GM12878 (cell line): Measurements from ENCODE around the gene CTNNA3. TPM values are rescaled to one million over a fixed set of nuclear protein-coding genes. Genes with fewer than 3 reads are reported as not detected.

Experiments used
- ATAC-seq: fragments of 200-7000 bp; cut with Tn5 transposase; 3 replicates; pipeline ENCODE4 v1.9.1; 2020; ENCODE audit warnings: mild to moderate bottlenecking, moderate library complexity
- BruUV-seq: library from RNA; stranded (reverse); fragments of 400-500 nt; replicated peaks from 2 replicates; lab custom pipeline; 2021; lab: Mats Ljungman, UMichigan
- CTCF ChIA-PET: fragments of 300-600 bp; sonication (Branson Sonifier 250); formaldehyde crosslinking; extraction: SDS; loops from one replicate; lab custom pipeline; 2021; ENCODE audit warnings: inconsistent platforms; lab: Yijun Ruan, JAX
- POLR2A ChIA-PET: fragments of 350-600 bp; formaldehyde crosslinking; extraction: SDS; loops from one replicate; lab custom pipeline; 2021; ENCODE audit warnings: inconsistent platforms; lab: Charles Lee
- RAD21 ChIA-PET: fragments of 300-600 bp; sonication (Branson Sonifier 250); formaldehyde crosslinking; loops from one replicate; lab custom pipeline; 2023; ENCODE audit warnings: antibody characterized with exemption; ENCODE audit not compliant: unreplicated experiment; lab: Charles Lee
- SMC1A ChIA-PET: fragments of 300-600 bp; sonication (Branson Sonifier 250); formaldehyde crosslinking; loops from one replicate; lab custom pipeline; 2023; ENCODE audit not compliant: unreplicated experiment, uncharacterized antibody; lab: Charles Lee
- DNase-seq: peaks from one replicate; pipeline ENCODE4 v3.0.0-alpha.2; 2011; ENCODE audit warnings: low read depth, low spot score
- FAIRE-seq: peaks from 3 replicates; lab custom pipeline; 2011; peaks lifted over from hg19 to GRCh38; lab: Jason Lieb, UNC
- H2AFZ ChIP-seq: 2 replicates; pipeline ENCODE4 v1.6.0; 2011; ENCODE audit warnings: low read depth, low read length, control low read depth; ENCODE audit not compliant: control insufficient read depth
- H3K27ac ChIP-seq: 2 replicates; pipeline ENCODE4 v1.5.1; 2011; ENCODE audit warnings: control low read depth; ENCODE audit not compliant: control insufficient read depth, insufficient read depth
- H3K27me3 ChIP-seq, 2 experiments: replicated peaks in 1 of 2; 2 replicates each; pipeline versions ENCODE4 v1.6.0 to v1.6.1; 2011; ENCODE audit warnings: low read length in 1 of 2; ENCODE audit not compliant: control insufficient read depth in 2 of 2, insufficient read depth in 2 of 2
- H3K36me3 ChIP-seq, 2 experiments: 2 replicates each; pipeline ENCODE4 v1.5.1; 2011; ENCODE audit warnings: low read length in 1 of 2; ENCODE audit not compliant: control insufficient read depth in 2 of 2, insufficient read depth in 2 of 2
- H3K4me1 ChIP-seq: 2 replicates; pipeline ENCODE4 v1.6.1; 2011; ENCODE audit warnings: mild to moderate bottlenecking, low read length, moderate library complexity, mixed read lengths; ENCODE audit not compliant: control insufficient read depth, insufficient read depth
- H3K4me2 ChIP-seq: 2 replicates; pipeline ENCODE4 v1.6.0; 2011; ENCODE audit warnings: control low read depth; ENCODE audit not compliant: control insufficient read depth, insufficient read depth
- H3K4me3 ChIP-seq: fragments of 200-600 bp; sonication (generic); 2 replicates; pipeline ENCODE4 v1.5.1; 2016
- H3K79me2 ChIP-seq: 2 replicates; pipeline ENCODE4 v1.6.0; 2011; ENCODE audit warnings: low read length; ENCODE audit not compliant: control insufficient read depth, insufficient read depth
- H3K9ac ChIP-seq: 2 replicates; pipeline ENCODE4 v1.8.0; 2011; ENCODE audit warnings: low read length, control low read depth, mixed read lengths; ENCODE audit not compliant: control insufficient read depth, insufficient read depth
- H3K9me3 ChIP-seq: replicated peaks from 3 replicates; pipeline ENCODE4 v1.5.1; 2011; ENCODE audit warnings: mild to moderate bottlenecking, low read length; ENCODE audit not compliant: control insufficient read depth, insufficient read depth
- H4K20me1 ChIP-seq: 2 replicates; pipeline ENCODE4 v1.6.0; 2011; ENCODE audit not compliant: control insufficient read depth, insufficient read depth
- CEBPZ ChIP-seq: fragments of 150-350 bp; IDR thresholded peaks from 2 replicates; pipeline ENCODE4 v1.6.1; 2016; ENCODE audit warnings: low read depth, low read length
- CHD2 ChIP-seq: IDR thresholded peaks from 2 replicates; pipeline ENCODE4 v1.6.1; 2011; ENCODE audit warnings: low read depth, low read length, improper control_type of control experiment, borderline replicate concordance
- ELK1 ChIP-seq: IDR thresholded peaks from 2 replicates; pipeline ENCODE4 v1.6.1; 2012; ENCODE audit warnings: low read depth, low read length, improper control_type of control experiment
- HDGF ChIP-seq: fragments of 450-650 bp; IDR thresholded peaks from 2 replicates; pipeline ENCODE4 v1.6.1; 2016; ENCODE audit warnings: antibody characterized with exemption
- WGBS: methylation state at CpG from one replicate; pipeline ENCODE4 v1.1.6; 2016; ENCODE audit warnings: low lambda C conversion rate; ENCODE audit not compliant: insufficient replicate concordance, insufficient coverage; ENCODE audit errors: missing lambda C conversion rate; 5-methylcytosine and 5-hydroxymethylcytosine counted together
- in situ Hi-C: fragments of 300-500 bp; cut with MboI; formaldehyde crosslinking; loops from 9 replicates; pipeline ENCODE4 v1.14.3; 2018; ENCODE audit warnings: mixed read lengths
- intact Hi-C: fragments of 100-400 bp; cut with micrococcal nuclease; formaldehyde crosslinking; loops from one replicate; pipeline ENCODE4 v1.14.2; 2022; ENCODE audit not compliant: unreplicated experiment
- polyA plus RNA-seq, 11 experiments: library from polyadenylated mRNA; depleted of rRNA in 4 of 11; unstranded in 6 of 11; stranded (reverse) in 5 of 11; fragments of >200 nt; fragmentation: Nextera tagmentation in 4 of 11; fragmentation: Illumina TruSeq in 1 of 11; extraction: Ambion mirVana in 4 of 11; extraction: Trizol in 1 of 11; gene quantifications; 1 replicate in 1 of 11; 2 replicates in 10 of 11; pipeline versions ENCODE4 v1.2.1 to v1.2.3, GENCODE V29; 2011 to 2016; ENCODE audit warnings: inconsistent platforms in 2 of 11, missing spikeins in 2 of 11, low read depth in 1 of 11
- total RNA-seq, 4 experiments: library from RNA; depleted of rRNA in 3 of 4; stranded (reverse); fragments of >200 nt in 3 of 4; fragmentation: Illumina TruSeq in 1 of 4; extraction: Trizol in 1 of 4; gene quantifications; 2 replicates each; pipeline versions ENCODE4 v1.2.1 to v1.2.3, GENCODE V29; 2013 to 2021

The CTNNA3 gene
- total and polyA plus RNA-seq, 10 of the 15 experiments (the other 5 are each of a cell fraction or from before 2014, with no cell fraction given), result under 0.01 to 4.5 (median 0.22) TPM; not detected in 2

- H3K4me1 ChIP-seq, result no peaks in the 10 kb centered on the region
- in situ Hi-C loops, result no loop called here
- TF ChIP-seq CEBPZ, result no peak
- no peaks in the 10 kb centered on the region for H4K20me1 ChIP-seq
- BruUV-seq, result no TSS peak
- no peak overlapping the region for H3K9ac ChIP-seq
- ChIA-PET SMC1A (interaction anchor here (0.9 to 1.8 kb wide), 5 partner anchors 9 to 705 kb away, joined by 3 to 5 read pairs (median 3); no protein-coding TSS in a partner anchor), RAD21 (interaction anchor here (1.2 to 1.5 kb wide), 2 partner anchors 10 to 49 kb away, joined by 4 read pairs; no protein-coding TSS in a partner anchor), CTCF (interaction anchor here (2.0 kb wide), 1 partner anchor 9 kb away, joined by 10 read pairs; no protein-coding TSS in a partner anchor), POLR2A (interaction anchor here (1.2 kb wide), 1 partner anchor 10 kb away, joined by 6 read pairs; no protein-coding TSS in a partner anchor)
- no peaks in the 10 kb centered on the region for H3K36me3 ChIP-seq
- H3K4me3 ChIP-seq, result no peak overlapping the region
- DNase-seq, result no peak
- H2AFZ ChIP-seq, result no peak overlapping the region
- no peak for FAIRE-seq
- no peak overlapping the region for H3K27ac ChIP-seq
- no peak overlapping the region for H3K4me2 ChIP-seq
- ATAC-seq, result no peak
- no peaks in the 10 kb centered on the region for H3K27me3 ChIP-seq
- WGBS, result 0% methylated on average over 2 of the region's 2 CpGs
- H3K79me2 ChIP-seq, result no peaks in the 10 kb centered on the region
- intact Hi-C loops, result no loop called here
- H3K9me3 ChIP-seq, result no peaks in the 10 kb centered on the region
Measured at GRCh38 chr10:66813122-66813521, 882.9 kb downstream of the CTNNA3 start.

- ChIA-PET POLR2A (interaction anchor here (1.1 kb wide), 1 partner anchor 23 kb away, joined by 3 read pairs; no protein-coding TSS in a partner anchor), SMC1A (interaction anchor here (0.6 to 1.2 kb wide), 2 partner anchors 15 to 24 kb away, joined by 3 read pairs; no protein-coding TSS in a partner anchor), CTCF (no interaction called here), RAD21 (interaction anchor here (0.7 kb wide), 1 partner anchor 972 kb away, joined by 3 read pairs; no protein-coding TSS in a partner anchor)
- H3K4me1 ChIP-seq, result no peaks in the 10 kb centered on the region
- no peaks in the 10 kb centered on the region for H3K27me3 ChIP-seq
- in situ Hi-C loops (no loop called here), intact Hi-C loops (no loop called here)
- no peaks in the 10 kb centered on the region for H3K9me3 ChIP-seq
- no peak for TF ChIP-seq ELK1
- TF ChIP-seq CHD2, result no peak
- TF ChIP-seq HDGF, result no peak
- FAIRE-seq, result no peak
- H3K36me3 ChIP-seq, result no peaks in the 10 kb centered on the region
- no peak overlapping the region for H3K4me2 ChIP-seq
- WGBS, result 41% methylated on average over 4 of the region's 4 CpGs
- no peak overlapping the region for H3K9ac ChIP-seq
- BruUV-seq, result no TSS peak
- no peaks in the 10 kb centered on the region for H3K79me2 ChIP-seq
- H3K27ac ChIP-seq, result no peak overlapping the region
- H2AFZ ChIP-seq, result no peak overlapping the region
- no peak for DNase-seq
- ATAC-seq, result no peak
- H4K20me1 ChIP-seq, result no peaks in the 10 kb centered on the region
- no peak overlapping the region for H3K4me3 ChIP-seq
Measured at GRCh38 chr10:66811211-66811610, 884.8 kb downstream of the CTNNA3 start.
